ENCODE measurements around the gene MIGA2. TPM values are rescaled to one million over a fixed set of nuclear protein-coding genes. Genes with fewer than 3 reads are reported as not detected.

Gene MIGA2, protein sequence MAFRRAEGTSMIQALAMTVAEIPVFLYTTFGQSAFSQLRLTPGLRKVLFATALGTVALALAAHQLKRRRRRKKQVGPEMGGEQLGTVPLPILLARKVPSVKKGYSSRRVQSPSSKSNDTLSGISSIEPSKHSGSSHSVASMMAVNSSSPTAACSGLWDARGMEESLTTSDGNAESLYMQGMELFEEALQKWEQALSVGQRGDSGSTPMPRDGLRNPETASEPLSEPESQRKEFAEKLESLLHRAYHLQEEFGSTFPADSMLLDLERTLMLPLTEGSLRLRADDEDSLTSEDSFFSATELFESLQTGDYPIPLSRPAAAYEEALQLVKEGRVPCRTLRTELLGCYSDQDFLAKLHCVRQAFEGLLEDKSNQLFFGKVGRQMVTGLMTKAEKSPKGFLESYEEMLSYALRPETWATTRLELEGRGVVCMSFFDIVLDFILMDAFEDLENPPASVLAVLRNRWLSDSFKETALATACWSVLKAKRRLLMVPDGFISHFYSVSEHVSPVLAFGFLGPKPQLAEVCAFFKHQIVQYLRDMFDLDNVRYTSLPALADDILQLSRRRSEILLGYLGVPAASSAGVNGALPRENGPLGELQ
- total RNA-seq (ENCODE audit: low replicate concordance), result 20.6 and 35.5 TPM in 2 replicates

DNA sequence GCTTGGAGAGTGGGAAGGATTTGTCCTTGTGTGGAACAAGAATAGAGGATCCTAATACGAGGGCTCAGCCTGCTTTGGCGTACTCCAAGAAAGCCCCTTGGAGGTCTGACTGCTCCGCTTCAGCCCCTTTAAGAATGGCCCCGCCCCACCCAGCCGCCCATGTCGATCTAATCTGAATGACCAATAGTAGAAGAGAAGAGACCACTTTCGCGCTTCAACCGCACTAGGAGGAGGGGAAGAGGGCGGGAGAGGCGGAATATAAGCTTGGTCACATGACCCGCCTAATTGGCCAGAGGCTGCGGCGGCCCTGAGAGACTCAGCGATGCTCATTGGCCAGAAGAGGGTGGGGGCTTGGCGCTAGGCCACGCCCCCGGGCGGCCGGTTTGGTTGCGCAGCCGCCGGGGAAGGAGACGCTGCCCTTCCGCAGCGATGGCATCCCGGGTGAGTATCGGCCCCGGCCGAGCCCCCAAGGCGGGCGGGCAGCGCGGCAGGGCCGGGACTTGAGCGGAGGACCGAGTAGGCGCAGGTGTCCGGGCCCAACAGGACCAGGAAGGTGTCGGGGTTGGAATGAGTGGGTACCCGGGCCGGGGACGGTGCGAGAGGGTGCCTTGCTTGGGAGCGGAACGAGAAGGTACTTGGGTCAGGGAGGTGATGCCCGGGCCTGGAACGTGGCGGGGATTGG, at the start of gene MIGA2:
TSS of gene MIGA2 (plus strand) at position 386 of the 682 bp plus-strand sequence. CDS start 3,969 bp downstream, outside the sequence.
- DNase-seq (ENCODE audit: low read depth), result peak; percentile 99
- TF ChIP-seq, protein P1, sequence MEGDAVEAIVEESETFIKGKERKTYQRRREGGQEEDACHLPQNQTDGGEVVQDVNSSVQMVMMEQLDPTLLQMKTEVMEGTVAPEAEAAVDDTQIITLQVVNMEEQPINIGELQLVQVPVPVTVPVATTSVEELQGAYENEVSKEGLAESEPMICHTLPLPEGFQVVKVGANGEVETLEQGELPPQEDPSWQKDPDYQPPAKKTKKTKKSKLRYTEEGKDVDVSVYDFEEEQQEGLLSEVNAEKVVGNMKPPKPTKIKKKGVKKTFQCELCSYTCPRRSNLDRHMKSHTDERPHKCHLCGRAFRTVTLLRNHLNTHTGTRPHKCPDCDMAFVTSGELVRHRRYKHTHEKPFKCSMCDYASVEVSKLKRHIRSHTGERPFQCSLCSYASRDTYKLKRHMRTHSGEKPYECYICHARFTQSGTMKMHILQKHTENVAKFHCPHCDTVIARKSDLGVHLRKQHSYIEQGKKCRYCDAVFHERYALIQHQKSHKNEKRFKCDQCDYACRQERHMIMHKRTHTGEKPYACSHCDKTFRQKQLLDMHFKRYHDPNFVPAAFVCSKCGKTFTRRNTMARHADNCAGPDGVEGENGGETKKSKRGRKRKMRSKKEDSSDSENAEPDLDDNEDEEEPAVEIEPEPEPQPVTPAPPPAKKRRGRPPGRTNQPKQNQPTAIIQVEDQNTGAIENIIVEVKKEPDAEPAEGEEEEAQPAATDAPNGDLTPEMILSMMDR (IDR thresholded peaks at IDR 0.05; ENCODE audit: insufficient read depth, low read length), result no peak
- peak within 1 kb of the TSS; percentile 96 for H3K4me3 ChIP-seq (ENCODE audit: low read depth, low read length)

DNA sequence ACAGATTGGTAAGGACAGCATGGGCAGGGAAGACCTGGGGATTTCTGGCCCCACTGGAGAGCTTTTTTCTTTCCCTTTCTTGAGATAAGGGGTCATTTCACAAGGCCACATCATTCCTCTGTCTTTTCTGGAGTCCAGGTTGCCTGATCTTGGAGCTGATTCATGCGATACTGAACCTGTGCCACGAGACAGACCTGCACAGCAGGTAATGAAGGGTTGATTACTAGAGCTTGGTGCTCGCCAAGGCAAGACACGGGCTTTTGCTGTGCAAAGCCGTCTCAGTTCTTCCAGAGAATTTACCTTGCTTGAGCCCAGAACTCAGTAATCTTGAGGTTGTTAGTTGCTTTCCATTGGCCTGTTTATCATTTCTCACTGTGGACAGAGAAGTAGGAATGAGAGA, 49.8 kb upstream of the MIGA2 start:
- no peak for DNase-seq (ENCODE audit: low read depth)
- TF ChIP-seq, protein P1 (IDR thresholded peaks at IDR 0.05; ENCODE audit: insufficient read depth, low read length), result no peak
- H3K4me3 ChIP-seq (ENCODE audit: low read depth, low read length), result no peak overlapping the region

DNA sequence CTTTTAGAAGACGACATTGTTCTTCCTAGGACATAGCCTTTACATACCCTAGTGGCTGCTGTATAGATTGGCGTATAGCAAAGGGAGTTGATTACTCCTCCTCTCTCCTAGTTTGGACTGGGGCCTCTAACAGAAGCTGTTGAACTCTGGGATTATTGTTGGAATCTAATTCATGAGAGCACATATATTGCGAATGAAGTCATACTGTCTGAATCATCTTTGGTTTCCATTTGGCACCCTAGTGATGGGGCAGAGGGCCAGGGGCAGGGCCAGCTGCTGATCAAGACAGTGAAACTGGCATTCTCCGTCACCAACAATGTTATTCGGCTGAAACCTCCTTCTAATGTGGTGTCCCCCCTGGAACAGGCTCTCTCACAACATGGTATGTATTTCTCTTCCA, 48.6 kb upstream of the MIGA2 start:
- H3K4me3 ChIP-seq (ENCODE audit: low read depth, low read length), result no peak overlapping the region
- TF ChIP-seq, protein P1 (IDR thresholded peaks at IDR 0.05; ENCODE audit: insufficient read depth, low read length), result no peak
- peak; percentile 73 for DNase-seq (ENCODE audit: low read depth)

DNA sequence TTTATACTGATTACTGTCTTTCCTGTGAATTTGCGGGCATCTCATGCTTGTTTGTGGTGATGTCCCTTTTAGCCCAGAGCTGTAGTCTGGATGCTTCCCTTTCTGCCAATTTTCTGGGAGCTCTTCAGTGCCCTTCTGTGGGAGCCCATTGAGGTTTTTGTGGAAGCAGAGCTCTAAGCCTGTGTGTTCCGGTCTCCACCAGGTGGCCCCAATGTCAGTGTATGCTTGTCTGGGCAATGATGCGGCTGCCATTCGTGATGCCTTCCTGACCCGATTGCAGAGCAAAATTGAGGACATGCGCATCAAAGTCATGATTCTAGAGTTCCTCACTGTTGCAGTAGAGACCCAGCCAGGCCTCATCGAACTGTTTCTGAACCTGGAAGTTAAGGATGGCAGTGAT, 43.4 kb upstream of the MIGA2 start:
- peak; percentile 22 for DNase-seq (ENCODE audit: low read depth)
- TF ChIP-seq, protein P1 (IDR thresholded peaks at IDR 0.05; ENCODE audit: insufficient read depth, low read length), result peak; percentile 33
- H3K4me3 ChIP-seq (ENCODE audit: low read depth, low read length), result no peak overlapping the region

DNA sequence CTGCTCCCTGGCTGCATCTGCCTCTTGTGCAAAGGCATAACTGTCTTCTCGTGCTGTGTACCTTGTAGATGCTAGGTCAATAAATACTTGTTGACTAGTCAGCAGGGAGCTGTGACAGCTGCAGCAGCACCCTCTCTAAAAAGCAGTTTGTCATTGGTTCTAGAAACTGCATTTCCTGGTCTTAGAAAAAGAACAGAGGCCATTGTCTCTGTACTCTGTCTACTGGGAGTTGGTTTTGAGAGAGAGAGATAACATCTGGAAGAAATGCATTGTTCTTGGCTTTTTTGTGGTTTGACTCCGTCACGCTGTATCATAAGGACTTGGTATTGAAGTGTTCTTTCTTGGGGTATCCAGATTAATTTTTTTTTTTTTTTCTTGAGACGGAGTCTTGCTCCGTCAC, 40.6 kb upstream of the MIGA2 start:
- H3K4me3 ChIP-seq (ENCODE audit: low read depth, low read length), result no peak overlapping the region

DNA sequence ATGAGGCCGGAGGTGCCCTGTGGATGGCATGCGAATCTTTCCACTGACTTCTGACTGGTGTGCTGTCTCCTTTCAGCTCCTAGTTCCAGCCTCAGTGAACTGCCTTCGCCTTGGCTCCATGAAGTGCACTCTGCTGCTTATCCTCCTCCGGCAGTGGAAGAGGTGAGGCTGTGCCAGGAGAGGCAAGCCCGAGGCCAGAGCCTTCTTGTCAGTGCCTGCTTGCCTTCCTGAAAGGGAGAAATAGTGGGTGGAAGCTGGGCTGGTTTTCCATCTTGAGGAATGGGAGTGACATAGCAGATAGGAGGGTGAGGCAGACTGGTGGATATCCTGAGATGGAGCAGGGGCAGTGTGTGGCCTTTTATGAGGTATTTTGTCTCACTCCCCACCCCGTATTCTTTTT, 38.0 kb upstream of the MIGA2 start:
- H3K4me3 ChIP-seq (ENCODE audit: low read depth, low read length), result no peak overlapping the region
- TF ChIP-seq, protein P1 (IDR thresholded peaks at IDR 0.05; ENCODE audit: insufficient read depth, low read length), result no peak
- no peak for DNase-seq (ENCODE audit: low read depth)

More for the DNA sequence above, 40.6 kb upstream of the MIGA2 start:
- peak; percentile 76 for DNase-seq (ENCODE audit: low read depth)
- TF ChIP-seq, protein P1 (IDR thresholded peaks at IDR 0.05; ENCODE audit: insufficient read depth, low read length), result no peak

Measured in fibroblast of the aortic adventitia (primary cell).